NCI-H774 (cell line): ENCODE measurements around the gene COMMD4.
"Not testable (repeated sequence)": the region's sequence is repeated elsewhere in the genome, so short reads cannot be mapped to it uniquely, and the experiment has no call there.

Source experiments
- DNase-seq: peaks from one replicate; lab custom pipeline; 2025; lab: John Stamatoyannopoulos, UW

COMMD4 gene

GRCh38 chr15:75332093-75332492 is 3.8 kb upstream of the COMMD4 start:
- not testable (repeated sequence) for DNase-seq

- not testable (repeated sequence) for DNase-seq
Measured at GRCh38 chr15:75333654-75334419, 2.0 kb upstream of the COMMD4 start.

DNA sequence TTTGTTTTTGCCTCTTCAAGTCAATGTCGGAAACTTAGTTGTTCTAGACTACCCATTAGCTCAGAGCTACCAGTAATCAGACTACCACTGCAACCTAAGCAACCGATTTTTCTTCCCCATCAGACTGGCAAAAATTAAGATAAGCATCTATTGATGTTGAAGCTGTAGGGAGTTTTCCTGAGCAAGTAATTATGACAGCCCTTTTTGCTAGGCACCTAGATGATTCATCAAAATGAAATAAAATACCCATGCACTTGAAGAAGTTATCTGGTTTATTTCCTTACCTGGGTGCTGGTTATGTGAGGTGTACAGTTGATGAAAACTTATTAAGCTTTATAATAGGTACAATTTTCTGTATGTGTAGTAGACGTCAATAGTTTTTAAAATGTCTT is 554 bp upstream of the COMMD4 start:
- DNase-seq = no peak

GRCh38 chr15:75338661-75339240 is 2.9 kb downstream of the COMMD4 start:
- DNase-seq = no peak

GRCh38 chr15:75339531-75340240 is 3.8 kb downstream of the COMMD4 start:
- no peak for DNase-seq

- no peak for DNase-seq
Measured at GRCh38 chr15:75342221-75342620, 6.4 kb downstream of the COMMD4 start.

- DNase-seq = not testable (repeated sequence)
Measured at GRCh38 chr15:75343953-75344352, 8.1 kb downstream of the COMMD4 start.

- DNase-seq = no peak
Measured at GRCh38 chr15:75346796-75347221, 10.9 kb downstream of the COMMD4 start, which contains the start of gene NEIL1. Gene NEIL1, plus strand, starts transcription at chr15:75347039. Its CDS starts 1,867 bp downstream, at chr15:75348906.

DNA sequence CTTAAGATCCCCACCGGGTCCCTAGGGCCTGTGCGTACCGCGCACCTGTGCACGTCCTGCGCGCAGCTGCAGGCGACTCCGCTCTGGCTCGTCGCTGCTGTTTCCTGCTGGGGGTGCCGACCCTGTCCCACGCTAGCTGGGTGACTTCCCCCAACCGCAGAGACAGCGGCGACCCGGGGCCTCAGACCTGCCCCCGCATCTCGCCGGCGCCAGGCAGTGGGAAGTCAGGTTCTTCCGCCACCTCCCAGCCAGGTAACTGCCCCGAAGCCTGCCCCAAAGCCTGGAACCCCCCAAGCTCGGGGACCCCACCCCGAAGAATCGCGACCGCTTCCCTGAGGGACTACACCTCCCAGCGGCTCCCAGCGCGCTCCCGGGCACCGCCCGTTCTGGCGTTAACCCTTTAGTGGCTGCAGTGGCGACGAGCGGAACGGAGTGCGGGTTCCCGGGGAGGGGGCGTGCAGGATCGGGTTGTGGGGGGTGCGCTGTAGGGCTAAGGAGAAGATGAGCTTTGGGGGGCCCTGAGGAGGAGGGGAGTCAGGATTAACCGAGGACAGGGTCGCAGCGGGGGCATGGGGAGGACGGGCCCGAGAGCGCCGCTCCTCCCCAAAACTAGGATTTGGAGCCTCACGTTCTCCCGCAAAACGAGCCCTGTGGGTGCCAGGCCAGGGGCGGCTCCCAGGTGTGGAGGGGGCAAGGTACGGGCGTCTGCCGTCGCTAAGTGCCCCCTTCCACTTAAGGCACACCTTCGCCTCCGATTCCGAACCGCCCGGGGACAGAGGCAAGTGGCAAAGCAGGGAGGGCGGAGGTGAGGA is 11.6 kb downstream of the COMMD4 start:
- no peak for DNase-seq

DNA sequence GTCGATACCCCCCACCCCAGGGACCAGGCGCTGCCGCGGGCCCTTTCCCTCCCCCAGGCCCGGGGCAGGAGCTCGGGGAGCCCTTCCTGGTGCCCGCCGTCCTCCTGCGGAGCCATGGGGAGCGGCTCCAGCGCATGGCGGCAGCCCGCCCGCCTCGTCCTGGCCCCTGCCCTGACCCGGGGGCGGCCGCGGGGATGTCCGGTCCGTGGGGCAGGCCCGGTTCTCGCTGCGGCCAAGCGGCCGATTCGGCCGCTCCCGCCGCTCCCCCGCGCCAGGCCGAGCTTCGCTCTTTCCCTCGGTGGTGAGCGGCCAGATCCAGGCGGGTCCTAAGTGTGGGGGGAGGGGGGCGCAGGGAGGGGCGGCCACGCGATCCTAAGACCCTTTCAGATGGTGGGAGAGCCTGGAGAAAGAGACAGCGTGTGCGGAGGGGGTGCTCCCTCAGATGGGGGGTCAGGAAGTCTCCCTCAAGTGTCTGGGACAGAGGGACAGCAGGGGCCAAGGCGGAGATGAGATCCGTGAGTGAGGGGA is 12.2 kb downstream of the COMMD4 start:
- no peak for DNase-seq

GRCh38 chr15:75348562-75349350 is 12.9 kb downstream of the COMMD4 start:
- DNase-seq = no peak

DNA sequence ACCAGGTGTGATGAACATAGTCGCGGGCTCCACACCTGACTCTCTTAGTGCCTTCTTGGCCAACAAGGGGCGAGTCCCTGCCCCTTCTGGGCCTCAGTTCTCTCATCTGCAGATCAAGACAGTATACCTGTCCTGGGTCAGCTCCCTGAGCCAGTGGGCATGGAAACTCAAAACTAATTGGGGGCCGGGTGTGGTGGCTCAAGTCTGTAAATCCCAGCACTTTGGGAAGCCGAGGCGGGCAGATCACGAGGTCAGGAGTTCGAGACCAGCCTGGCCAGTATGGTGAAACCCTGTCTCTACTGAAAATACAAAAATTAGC is 13.4 kb downstream of the COMMD4 start:
- not testable (repeated sequence) for DNase-seq

- DNase-seq = no peak
Measured at GRCh38 chr15:75349851-75350588, 14.2 kb downstream of the COMMD4 start.

- no peak for DNase-seq
Measured at GRCh38 chr15:75350601-75351361, 14.9 kb downstream of the COMMD4 start.

- no peak for DNase-seq
Measured at GRCh38 chr15:75352186-75353080, 16.6 kb downstream of the COMMD4 start.

DNA sequence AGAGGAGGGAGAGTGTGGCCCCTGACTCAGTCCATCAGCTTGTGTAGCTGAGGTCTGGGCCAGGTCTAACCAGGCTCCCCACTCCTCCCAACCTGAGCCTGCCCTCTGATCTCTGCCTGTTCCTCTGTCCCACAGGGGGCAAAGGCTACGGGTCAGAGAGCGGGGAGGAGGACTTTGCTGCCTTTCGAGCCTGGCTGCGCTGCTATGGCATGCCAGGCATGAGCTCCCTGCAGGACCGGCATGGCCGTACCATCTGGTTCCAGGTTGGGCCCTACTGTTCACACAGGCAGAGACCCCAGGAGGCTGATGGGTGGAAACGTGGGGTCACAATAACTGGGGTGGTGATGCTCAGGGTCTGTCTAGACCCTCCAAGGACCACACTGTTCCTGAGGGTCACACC is 17.7 kb downstream of the COMMD4 start:
- DNase-seq = no peak

DNA sequence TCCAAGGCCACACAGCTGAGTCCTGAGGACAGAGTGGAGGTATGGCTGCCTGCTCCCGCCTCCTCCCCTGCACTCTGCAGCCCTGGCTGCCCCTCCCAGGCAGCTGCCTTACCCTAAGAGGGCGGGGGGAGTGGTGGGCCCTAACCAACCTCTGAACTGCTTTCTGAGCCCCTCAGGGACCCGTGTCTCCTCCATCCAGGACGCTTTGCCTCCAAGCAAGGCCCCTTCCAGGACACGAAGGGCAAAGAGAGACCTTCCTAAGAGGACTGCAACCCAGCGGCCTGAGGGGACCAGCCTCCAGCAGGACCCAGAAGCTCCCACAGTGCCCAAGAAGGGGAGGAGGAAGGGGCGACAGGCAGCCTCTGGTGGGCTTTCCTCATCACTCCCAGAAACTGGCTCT is 18.6 kb downstream of the COMMD4 start:
- no peak for DNase-seq

GRCh38 chr15:75355369-75355768 is 19.5 kb downstream of the COMMD4 start:
- no peak for DNase-seq

DNA sequence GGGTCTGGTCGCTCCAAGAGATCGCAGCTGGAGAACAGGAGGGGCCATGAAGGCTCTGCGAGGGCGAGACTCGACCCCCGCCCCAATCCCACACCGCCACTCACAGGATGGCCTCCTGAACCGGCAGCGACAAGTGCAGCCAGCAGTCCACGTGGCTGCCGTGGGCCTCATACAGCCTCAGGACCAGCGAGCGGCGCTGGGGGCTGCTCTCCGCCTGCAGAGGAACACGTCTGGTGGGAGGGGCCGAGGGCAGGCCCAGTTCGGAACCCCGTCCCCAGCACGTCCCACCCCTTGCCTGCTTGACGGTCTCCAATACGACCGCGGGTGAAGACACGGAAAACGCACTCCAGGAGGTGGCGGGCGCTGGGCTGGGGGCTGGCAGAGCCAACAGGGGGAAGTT is 20.1 kb downstream of the COMMD4 start:
- DNase-seq = no peak
